Measurements from ENCODE around the gene AGAP4.
"Not testable (repeated sequence)": the region's sequence is repeated elsewhere in the genome, so short reads cannot be mapped to it uniquely, and the experiment has no call there.

AGAP4 gene

GRCh38 chr10:45847400-45847799, at the start of gene AGAP4:
Gene AGAP4, minus strand, starts transcription at chr10:45847500. Its CDS starts 153 bp downstream, at chr10:45847347.
- not testable (repeated sequence) for H3K36me3 Mint-ChIP-seq, H3K4me1 Mint-ChIP-seq, H3K4me3 Mint-ChIP-seq, H3K27ac Mint-ChIP-seq, H3K9me3 Mint-ChIP-seq, H3K27me3 Mint-ChIP-seq

- not testable (repeated sequence) for H3K36me3 Mint-ChIP-seq, H3K4me1 Mint-ChIP-seq, H3K4me3 Mint-ChIP-seq, H3K27me3 Mint-ChIP-seq, H3K27ac Mint-ChIP-seq, H3K9me3 Mint-ChIP-seq
Observed at GRCh38 chr10:45890721-45891120, 43.4 kb upstream of the AGAP4 start.

- H3K4me3 Mint-ChIP-seq, H3K36me3 Mint-ChIP-seq, H3K9me3 Mint-ChIP-seq, H3K4me1 Mint-ChIP-seq, H3K27ac Mint-ChIP-seq, H3K27me3 Mint-ChIP-seq: not testable (repeated sequence)
Observed at GRCh38 chr10:45889539-45890230, 42.4 kb upstream of the AGAP4 start.

DNA sequence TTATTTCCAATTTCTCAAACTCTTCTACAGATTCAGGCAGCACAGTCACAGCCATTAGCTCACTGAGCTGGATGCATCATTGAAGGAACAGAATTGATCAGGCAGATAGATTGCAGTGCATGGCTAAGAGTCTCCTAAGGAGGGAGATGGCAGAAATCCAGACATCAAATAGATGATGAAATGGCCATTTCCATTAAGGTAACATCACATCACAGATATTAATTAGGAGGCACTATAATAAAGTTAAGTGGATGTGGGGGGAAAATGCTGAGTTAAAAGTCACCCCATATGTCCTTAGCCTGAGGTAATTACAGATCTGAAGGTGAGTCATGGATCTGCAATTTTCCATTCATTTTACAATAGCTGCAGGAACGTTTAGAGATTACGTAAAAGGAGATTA, 35.6 kb upstream of the AGAP4 start:
- not testable (repeated sequence) for H3K4me1 Mint-ChIP-seq, H3K27ac Mint-ChIP-seq, H3K4me3 Mint-ChIP-seq, H3K36me3 Mint-ChIP-seq, H3K9me3 Mint-ChIP-seq, H3K27me3 Mint-ChIP-seq

GRCh38 chr10:45865404-45865803, 18.1 kb upstream of the AGAP4 start:
- not testable (repeated sequence) for H3K27me3 Mint-ChIP-seq, H3K9me3 Mint-ChIP-seq, H3K27ac Mint-ChIP-seq, H3K36me3 Mint-ChIP-seq, H3K4me3 Mint-ChIP-seq, H3K4me1 Mint-ChIP-seq

DNA sequence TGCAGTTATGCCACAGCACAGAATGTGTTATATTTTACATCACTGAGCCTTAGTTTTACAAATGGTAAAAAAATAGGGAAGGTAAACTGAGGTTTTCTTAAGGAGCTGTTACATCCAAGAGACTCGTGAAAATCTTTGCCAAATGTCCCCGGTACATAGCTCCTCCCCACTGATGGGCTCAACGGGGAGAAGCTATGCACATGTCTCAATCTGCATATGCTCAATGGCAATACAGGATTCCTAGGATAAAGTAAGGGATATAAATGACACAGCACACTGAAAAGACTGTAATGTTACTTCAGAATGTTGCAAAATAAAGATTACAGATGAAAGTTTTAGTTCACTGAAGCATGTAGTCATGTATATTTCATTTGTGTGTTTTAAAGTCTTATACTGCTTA, 17.0 kb upstream of the AGAP4 start:
- H3K27ac Mint-ChIP-seq, H3K4me3 Mint-ChIP-seq, H3K36me3 Mint-ChIP-seq, H3K9me3 Mint-ChIP-seq, H3K27me3 Mint-ChIP-seq, H3K4me1 Mint-ChIP-seq: not testable (repeated sequence)

DNA sequence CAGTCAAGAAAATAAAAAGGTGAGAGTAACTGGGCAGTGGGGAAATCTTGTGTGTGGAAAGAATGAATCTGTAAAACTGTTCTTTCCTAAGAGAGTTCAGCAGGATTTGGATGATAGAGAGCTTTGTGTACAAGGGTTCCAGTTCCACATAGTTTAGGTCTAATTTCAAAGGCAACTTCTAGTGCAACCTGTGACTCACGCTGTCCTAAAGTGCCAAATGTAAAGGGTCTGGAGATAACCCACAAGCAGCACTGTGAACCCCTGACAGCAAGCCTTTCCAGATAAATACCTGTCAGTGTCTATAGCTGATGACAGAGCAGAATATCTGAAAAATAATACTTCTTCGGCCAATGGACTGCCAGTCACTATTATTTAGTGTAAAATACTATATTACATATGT, 16.3 kb upstream of the AGAP4 start:
- not testable (repeated sequence) for H3K9me3 Mint-ChIP-seq, H3K36me3 Mint-ChIP-seq, H3K27ac Mint-ChIP-seq, H3K27me3 Mint-ChIP-seq, H3K4me3 Mint-ChIP-seq, H3K4me1 Mint-ChIP-seq

- H3K27ac Mint-ChIP-seq, H3K27me3 Mint-ChIP-seq: not testable (repeated sequence)
Observed at GRCh38 chr10:45857931-45858330, 10.6 kb upstream of the AGAP4 start.

DNA sequence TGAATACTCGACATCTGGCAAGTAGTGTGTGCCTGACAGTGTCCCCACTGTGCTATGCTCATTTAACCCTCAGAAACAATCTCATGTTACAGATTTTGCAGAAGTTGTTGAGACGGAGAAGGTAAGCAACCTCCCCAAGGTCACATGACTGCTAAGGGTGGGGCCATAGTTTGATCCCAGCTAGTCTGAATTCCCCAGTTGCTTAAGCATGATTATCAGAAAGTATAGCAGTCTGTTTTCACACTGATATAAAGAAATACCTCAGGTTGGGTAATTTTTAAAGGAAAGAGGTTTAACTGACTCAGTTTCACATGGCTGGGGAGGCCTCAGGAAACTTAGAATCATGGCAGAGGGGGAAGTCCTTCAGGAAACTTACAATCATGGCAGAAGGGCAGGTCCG, 1.2 kb upstream of the AGAP4 start:
- H3K4me3 Mint-ChIP-seq, H3K36me3 Mint-ChIP-seq, H3K4me1 Mint-ChIP-seq, H3K9me3 Mint-ChIP-seq, H3K27me3 Mint-ChIP-seq, H3K27ac Mint-ChIP-seq: not testable (repeated sequence)

More at GRCh38 chr10:45857931-45858330, 10.6 kb upstream of the AGAP4 start:
- not testable (repeated sequence) for H3K4me1 Mint-ChIP-seq, H3K9me3 Mint-ChIP-seq, H3K4me3 Mint-ChIP-seq, H3K36me3 Mint-ChIP-seq

GRCh38 chr10:45822918-45823317, 24.4 kb downstream of the AGAP4 start:
- not testable (repeated sequence) for H3K9me3 Mint-ChIP-seq, H3K36me3 Mint-ChIP-seq, H3K27me3 Mint-ChIP-seq, H3K4me3 Mint-ChIP-seq, H3K27ac Mint-ChIP-seq, H3K4me1 Mint-ChIP-seq

DNA sequence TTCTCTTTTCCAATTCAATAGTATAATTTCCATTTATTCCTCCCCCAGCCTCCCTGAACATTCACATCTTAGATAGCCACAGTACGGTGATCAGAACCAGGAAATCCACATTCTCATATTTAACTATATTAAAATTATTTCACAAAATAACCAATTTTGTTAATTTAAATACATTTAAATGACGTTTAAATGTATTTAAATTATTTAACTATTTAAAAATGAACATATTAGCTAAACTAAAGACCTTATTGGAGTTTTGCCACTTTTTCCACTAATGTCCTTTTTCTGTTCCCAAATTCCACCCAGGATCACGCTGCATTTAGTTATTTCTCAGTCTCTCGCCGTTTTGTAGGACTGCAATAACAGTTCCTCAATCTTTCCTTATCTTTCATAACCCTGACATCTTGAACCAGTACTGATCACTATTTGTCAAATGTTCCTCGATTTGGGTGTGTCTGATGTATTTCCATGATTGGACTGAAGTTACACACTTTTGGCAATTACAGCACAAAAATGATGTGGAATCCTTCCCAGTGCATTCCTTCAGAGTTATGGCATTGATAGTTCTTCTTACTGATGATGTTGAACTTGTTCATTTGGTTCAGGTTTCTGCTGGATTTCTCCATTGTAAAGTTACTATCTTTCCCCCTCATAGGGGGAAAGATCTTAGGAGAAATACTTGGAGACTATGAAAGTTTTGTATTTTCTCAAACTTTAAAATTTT, 27.0 kb downstream of the AGAP4 start:
- not testable (repeated sequence) for H3K4me1 Mint-ChIP-seq, H3K27ac Mint-ChIP-seq, H3K4me3 Mint-ChIP-seq, H3K9me3 Mint-ChIP-seq, H3K27me3 Mint-ChIP-seq, H3K36me3 Mint-ChIP-seq

DNA sequence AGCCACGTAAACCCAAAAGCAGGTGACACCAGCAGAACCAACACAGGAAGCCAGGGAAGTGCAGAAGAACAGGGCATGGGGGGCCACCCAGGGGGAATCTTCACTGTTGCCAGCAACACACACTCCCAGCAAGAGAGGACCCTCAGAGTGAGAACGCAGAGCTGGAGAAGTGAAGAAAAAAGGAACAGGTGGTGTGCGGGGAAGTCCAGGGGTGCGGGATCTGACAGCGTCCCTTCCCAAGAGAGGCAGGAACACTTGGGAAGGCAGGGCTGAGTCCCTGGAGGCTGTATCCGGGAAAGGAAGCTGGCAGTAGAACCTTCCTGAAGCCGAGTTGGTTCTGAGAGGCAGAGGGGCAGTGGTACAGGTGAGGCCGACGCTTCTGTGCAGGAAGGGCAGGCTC, 27.7 kb downstream of the AGAP4 start:
- H3K36me3 Mint-ChIP-seq: no peaks in the 10 kb centered on the region
- H3K27ac Mint-ChIP-seq: no peak overlapping the region
- no peaks in the 10 kb centered on the region for H3K4me1 Mint-ChIP-seq
- no peaks in the 10 kb centered on the region for H3K9me3 Mint-ChIP-seq
- no peaks in the 10 kb centered on the region for H3K27me3 Mint-ChIP-seq
- no peak overlapping the region for H3K4me3 Mint-ChIP-seq

DNA sequence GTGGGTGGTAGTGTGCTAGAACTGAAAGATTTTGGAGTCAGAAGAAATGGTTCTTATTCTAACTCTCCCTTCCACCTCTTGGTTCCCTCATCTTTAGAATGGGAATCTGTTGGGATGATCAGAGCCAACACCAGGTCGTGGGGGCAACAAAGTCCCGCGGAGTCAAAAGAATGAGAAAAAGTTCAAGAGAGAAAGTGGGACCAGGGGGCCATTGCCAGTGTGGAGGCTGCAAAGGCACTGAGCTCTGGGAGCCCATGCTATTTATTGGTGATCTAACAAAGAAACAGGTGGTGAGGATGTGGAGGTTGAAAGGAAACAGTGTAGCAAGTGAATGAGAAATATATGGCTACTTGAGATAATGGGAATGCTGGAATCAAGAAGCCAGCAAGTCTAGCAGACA, 29.4 kb downstream of the AGAP4 start:
- H3K9me3 Mint-ChIP-seq: no peaks in the 10 kb centered on the region
- no peak overlapping the region for H3K27ac Mint-ChIP-seq
- H3K36me3 Mint-ChIP-seq: no peaks in the 10 kb centered on the region
- H3K4me3 Mint-ChIP-seq: no peak overlapping the region
- peaks cover 1% of the 10 kb centered on the region for H3K27me3 Mint-ChIP-seq
- no peaks in the 10 kb centered on the region for H3K4me1 Mint-ChIP-seq

GRCh38 chr10:45817130-45817859, 30.0 kb downstream of the AGAP4 start:
- no peak overlapping the region for H3K27ac Mint-ChIP-seq
- H3K36me3 Mint-ChIP-seq: no peaks in the 10 kb centered on the region
- no peak overlapping the region for H3K4me3 Mint-ChIP-seq

DNA sequence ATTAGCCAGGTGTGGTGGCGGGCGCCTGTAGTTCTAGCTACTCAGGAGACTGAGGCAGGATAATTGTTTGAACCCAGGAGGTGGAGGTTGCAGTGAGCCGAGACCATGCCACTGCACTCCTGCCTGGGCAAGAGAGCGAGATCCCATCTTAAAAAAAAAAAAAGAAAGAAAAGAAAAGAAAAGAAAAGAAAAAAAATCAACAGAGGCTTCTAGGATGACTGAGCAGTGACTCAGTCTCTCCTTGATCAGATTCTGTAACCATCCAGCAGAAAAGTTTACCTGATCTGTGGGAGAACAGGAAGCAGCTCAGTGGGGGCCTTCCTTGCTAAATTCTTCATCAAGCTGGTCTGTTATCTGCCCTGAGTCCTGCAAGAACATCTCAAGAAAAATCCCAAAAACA, 33.2 kb downstream of the AGAP4 start:
- H3K4me1 Mint-ChIP-seq, H3K4me3 Mint-ChIP-seq, H3K27me3 Mint-ChIP-seq, H3K36me3 Mint-ChIP-seq, H3K9me3 Mint-ChIP-seq, H3K27ac Mint-ChIP-seq: not testable (repeated sequence)

More at GRCh38 chr10:45817130-45817859, 30.0 kb downstream of the AGAP4 start:
- no peaks in the 10 kb centered on the region for H3K4me1 Mint-ChIP-seq
- peaks cover 1% of the 10 kb centered on the region for H3K27me3 Mint-ChIP-seq
- no peaks in the 10 kb centered on the region for H3K9me3 Mint-ChIP-seq

DNA sequence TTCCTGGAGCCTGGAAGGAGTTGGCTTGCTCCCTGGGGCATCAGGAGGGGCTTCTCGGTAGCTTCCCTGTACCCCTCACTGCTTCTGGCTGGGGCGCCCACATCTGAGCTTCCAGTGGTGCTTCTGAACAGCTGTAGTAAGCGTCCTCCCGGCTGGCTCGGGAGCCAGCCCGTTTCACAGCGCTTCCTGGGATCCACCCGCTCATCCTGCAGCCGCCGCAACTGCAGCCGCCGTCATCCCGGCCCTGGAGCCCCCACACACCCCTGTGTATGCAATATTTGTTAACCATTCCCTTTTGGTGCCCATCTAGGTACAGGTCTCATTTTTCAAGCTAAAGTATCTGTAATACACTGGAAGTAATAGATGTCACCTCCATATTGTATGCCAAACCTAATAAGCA, 34.3 kb downstream of the AGAP4 start:
- H3K4me3 Mint-ChIP-seq: not testable (repeated sequence)

More for the DNA sequence above, 34.3 kb downstream of the AGAP4 start:
- not testable (repeated sequence) for H3K4me1 Mint-ChIP-seq, H3K36me3 Mint-ChIP-seq, H3K27ac Mint-ChIP-seq, H3K9me3 Mint-ChIP-seq, H3K27me3 Mint-ChIP-seq
